GM21717 (cell line): Measurements from ENCODE around the gene CMTM1.
"Not testable (repeated sequence)": the region's sequence is repeated elsewhere in the genome, so short reads cannot be mapped to it uniquely, and the experiment has no call there.

ENCODE experiments used
- ATAC-seq: cut with Tn5 transposase; IDR thresholded peaks from one replicate; pipeline ENCODE4 v1.9.1; 2021; ENCODE audit warnings: mild to moderate bottlenecking, moderate library complexity; ENCODE audit not compliant: unreplicated experiment

The CMTM1 gene

DNA sequence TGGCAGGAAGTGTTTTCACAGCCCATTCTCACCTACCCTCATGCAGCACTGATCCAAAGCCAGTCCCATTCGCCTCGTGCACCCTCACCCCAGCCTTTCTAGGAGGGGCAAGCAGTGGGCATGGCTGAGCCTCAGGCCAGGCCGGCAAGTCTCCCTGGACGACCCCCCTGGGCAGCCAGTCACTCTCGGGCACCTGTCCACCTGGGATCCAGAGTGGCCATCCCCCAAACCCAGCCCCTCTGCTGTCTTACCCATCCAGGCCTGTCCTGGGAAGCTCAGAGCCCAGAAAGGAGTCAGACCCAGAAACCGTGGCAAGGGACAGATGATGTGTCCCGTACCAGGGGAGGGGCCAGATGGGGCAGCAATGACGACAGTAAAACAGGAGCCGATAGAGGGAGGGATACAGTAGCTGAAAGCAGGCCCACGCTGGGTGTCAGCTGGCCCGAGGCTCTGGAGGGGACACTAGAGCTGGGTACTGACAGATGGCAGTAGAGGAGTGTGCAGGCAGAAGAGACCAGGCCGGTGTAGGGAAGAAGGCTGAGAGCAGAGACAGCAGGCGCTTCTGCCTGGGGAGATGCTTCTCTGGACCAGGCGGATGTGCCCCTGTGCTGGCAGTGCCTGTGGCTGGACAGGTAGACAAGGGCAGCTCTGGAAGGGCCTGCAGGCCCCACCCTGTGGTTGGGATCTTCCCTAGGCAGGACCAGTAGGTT, 44.0 kb downstream of the CMTM1 start:
- ATAC-seq: no peak

- ATAC-seq: not testable (repeated sequence)
Observed at GRCh38 chr16:66611911-66612310, 45.7 kb downstream of the CMTM1 start.

DNA sequence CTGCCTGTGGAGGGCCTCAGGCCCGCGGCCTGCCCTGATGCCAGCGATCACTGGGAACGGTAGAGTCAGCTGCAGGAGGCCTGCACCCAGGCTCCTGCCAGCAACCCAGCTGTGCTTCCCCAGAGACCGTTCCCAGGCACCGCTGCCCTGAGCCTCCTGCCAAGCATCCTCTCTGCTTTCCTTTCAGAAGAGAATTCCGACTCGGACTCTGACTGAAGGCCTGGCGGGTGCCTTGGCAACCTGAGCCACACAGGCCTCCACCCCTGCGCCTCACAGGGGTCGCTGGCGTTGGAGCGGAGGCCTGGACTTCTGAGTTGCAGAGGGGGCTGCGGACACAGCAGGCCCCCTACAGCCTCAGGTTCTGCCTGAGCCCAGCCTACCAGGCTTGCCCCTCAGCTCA, 46.2 kb downstream of the CMTM1 start:
- no peak for ATAC-seq

- no peak for ATAC-seq
Observed at GRCh38 chr16:66614161-66614802, 48.0 kb downstream of the CMTM1 start.

DNA sequence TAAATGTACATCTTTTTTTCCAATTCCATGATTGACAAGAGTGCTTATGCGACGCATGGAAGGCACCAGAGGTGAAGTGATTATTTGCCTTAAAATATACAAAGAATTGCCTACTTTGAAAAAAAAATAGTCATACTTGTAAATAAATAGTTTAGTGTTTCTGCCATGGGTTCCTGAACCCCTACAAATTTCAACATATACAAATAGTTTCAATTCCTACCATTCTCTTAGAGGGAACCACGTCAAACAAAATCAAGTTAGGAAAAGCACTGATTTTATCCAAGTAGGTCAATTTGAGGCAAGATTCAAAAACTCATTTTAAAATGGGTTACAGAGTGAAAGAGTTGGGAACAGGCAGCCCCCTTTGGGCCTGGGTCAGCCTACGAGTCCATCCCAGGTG, 49.9 kb downstream of the CMTM1 start:
- ATAC-seq: no peak

DNA sequence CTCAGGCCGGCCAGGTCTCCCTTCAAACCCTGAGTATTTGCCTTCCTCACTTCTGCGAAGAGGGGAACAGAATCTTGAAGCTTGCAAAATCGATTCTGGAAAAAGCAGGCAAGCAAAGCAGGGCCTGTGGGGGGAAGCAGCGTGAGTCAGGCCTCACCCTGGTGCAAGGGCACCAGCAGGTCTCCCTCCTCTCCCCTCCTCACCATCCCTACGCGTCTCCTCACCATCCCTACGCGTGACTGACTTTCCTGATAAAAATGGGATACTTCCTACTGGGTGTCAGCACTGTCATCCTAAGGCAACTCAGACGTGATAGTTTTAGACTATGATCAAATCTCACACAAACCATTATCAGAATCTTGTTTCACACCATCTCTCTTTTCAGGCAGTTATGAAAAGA, 50.4 kb downstream of the CMTM1 start:
- ATAC-seq: no peak

DNA sequence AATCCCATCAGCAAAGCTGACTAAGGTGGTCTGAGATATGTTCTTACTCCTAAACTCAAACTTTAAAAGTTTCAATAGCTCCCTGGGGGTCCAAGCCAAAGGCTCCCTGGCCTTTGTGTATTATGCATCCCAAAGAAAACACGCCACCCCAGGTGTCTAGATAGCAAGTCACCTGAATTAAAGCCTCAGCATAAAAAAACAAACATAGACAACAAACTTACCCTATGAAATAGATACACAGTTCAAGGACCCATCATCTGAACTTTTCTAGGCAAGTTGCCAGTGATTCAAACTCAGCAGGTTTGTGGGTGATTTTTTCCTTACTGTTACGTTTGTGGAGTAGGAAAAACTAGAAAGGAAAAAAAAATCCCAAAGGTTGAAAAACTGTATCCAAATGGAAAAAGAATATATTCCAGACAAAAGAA, 50.8 kb downstream of the CMTM1 start:
- no peak for ATAC-seq

DNA sequence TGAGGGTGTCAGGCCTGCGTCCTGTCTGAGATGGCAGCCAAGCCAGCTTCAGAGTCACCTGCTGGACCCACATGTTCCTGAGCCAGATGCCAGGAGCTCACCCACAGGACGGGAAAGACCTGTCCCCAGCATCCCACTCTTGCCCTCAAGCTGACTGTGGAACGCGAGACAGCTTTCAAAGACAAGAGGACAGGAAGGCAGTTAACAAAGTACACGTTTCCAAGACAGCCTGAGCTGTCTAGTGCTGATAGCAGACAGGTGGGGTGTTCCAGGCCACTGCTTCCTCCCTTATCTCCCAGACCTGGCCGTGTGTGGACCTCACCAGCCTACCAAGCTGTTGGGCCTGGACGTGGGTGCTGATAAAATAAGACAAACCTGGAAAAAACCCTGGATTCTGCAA, 51.5 kb downstream of the CMTM1 start:
- no peak for ATAC-seq

DNA sequence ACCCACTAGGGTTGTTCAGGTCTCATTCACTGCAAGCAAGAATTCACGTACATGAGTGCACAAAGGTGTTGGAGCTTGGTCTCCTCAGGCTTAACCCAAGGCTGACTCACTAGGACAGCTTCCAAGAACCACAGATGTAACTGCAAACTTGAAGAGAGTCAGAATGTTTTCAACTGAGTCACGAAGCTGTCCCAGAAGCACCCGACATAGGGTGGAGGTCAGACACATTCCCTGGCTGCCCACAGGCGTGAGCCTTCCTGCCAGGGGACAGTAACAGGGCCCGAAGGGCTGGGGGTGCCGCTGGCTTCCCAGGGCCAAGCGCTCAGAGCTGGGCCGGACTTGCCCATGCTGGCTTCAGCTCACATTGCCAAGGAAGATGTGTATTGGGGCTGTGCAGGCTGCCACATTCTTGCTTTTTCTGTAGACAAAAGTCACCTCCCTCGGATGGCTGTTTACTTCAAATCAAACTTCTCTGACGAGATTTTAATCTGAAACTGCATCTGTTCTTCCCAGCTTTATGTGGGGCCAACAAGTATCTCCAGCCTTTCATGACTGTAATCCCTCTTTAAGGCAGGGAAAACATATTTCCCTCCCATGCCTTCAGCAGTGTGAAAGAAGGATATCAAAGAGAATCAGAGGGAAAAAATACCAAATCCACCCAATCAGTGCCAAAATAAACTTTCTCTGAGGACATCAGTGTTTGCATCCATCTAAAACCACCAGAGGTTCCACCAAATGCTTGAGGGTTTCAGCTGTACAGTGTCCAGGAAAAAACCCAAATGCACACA, 52.5 kb downstream of the CMTM1 start:
- no peak for ATAC-seq

- no peak for ATAC-seq
Observed at GRCh38 chr16:66619534-66620428, 53.5 kb downstream of the CMTM1 start.

GRCh38 chr16:66620429-66620795, 54.2 kb downstream of the CMTM1 start:
- ATAC-seq: no peak

DNA sequence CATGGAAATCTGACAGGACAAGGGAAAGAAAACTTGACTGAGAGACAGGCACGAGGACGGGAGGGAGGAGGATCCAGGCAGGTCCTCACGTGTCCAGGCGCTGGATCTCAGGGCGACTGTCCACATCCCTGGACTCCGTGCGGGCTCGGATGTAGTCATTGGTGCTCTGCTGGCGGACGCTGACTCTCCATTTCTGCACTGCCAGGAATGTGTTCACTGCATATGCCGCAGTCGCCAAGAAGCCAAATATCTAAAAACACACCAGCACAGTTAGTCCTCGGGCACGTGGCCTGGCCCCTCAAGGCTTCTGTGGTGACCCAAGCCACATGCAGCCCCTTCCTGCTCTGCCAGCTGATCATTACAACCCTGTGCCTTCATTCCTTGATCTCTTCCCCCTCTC, 55.7 kb downstream of the CMTM1 start:
- no peak for ATAC-seq

- ATAC-seq: no peak
Observed at GRCh38 chr16:66622863-66623262, 56.6 kb downstream of the CMTM1 start.

DNA sequence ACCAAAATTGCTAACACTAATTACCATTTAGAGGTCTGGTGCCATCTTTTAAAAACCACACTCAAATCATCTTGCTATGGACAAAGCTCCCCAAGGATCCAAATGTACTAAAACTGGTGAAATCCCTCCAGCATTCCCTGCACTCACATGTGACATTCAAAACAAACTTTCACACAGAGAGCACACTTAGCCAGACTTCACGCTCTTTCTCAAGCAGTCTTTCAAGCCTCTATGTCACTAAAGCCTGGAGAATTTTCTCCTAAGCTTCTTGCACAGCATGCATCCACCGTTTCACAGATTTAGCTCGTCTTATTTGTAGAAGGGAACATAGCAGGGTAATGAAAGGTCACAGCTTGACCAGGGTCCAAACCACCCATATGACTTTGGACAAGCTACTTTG, 57.5 kb downstream of the CMTM1 start:
- ATAC-seq: no peak

DNA sequence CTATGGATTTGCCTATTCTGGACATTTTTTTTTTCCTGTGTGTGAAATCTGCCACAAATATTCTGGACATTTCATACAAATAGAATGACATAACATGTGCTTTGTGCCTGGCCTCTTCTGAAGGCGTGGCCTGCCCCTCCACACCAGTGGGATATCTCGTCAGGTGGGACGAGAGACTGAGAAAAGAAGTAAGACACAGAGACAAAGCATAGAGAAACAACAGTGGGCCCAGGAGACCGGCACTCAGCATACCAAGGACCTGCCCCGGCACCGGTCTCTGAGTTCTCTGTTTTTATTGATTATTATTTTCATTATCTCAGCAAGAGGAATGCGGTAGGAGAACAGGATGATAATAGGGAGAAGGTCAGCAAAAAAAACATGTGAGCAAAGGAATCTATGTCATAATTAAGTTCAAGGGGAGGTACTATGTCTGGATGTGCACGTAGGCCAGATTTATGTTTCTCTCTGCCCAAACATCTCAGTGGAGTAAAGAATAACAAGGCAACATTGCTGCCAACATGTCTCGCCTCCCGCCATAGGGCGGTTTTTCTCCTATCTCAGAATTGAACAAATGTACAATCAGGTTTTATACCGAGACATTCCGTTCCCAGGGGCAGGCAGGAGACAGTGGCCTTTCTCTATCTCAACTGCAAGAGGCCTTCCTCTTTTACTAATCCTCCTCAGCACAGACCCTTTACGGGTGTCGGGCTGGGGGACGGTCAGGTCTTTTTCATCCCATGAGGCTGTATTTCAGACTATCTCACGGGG, 61.6 kb downstream of the CMTM1 start:
- not testable (repeated sequence) for ATAC-seq
